ENCODE data around the gene IKZF3. TPM values are rescaled to one million over a fixed set of nuclear protein-coding genes. Genes with fewer than 3 reads are reported as not detected.

IKZF3 gene
- total and polyA plus RNA-seq, 10 of the 15 experiments (the other 5 are each of a cell fraction or from before 2014, with no cell fraction given): 5.5 to 98.2 (median 47.6) TPM

DNA sequence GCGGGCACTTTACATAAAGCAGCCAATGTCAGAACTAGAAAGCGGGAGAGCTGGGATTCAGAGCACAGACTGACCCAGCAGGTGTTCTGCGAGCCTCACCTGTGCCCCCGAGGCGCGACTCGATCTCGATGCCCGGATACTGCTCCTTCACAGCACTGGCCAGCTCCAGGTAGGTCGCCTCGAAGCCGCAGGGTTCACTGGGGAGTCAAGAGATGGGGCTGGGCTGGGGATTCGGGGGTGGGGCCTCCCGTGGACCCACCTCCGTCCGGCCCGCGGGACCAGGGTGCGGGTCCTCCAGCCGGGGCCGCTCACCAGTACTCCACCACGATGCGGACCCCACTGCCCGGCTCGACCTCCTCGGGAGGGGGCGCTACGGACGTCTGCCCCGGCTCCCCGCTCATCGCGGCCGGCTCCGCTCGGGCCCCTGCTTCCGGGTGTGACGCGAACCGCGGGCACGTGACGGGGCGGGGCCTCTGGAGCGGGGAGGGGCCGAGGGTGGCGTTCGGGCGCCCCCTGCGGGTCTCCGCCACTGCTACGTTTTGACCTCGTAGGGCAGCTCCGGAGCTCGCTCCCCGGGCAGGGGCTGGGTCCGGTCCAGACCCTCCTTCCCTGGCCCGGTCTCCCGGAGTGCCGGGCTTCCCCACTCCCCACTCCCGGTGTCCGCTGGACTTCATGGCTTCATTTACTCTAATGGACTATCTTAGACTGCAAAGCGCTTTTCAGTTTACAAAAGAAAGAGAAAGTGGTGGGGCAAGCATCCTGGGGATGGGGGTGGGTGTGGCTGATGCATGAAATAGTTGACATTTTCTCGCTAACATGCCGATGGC lies 133.8 kb downstream of the IKZF3 start, which contains the start of gene MIEN1 (continued):
- no peak for TF ChIP-seq ASH2L (IDR thresholded peaks at IDR 0.05; ENCODE audit: borderline replicate concordance, low read depth)
- TF ChIP-seq ZNF207 (IDR thresholded peaks at IDR 0.05; ENCODE audit: borderline replicate concordance): peak; percentile 31; the same call in 1 of the 2 replicates
- no peak for TF ChIP-seq MYB (IDR thresholded peaks at IDR 0.05; ENCODE audit: borderline replicate concordance, low read depth, low read length)
- peak; percentile 62 for TF ChIP-seq IKZF1 (conservative IDR thresholded peaks at IDR 0.05)
- 0 out of 2 replicates have a peak, but pooled peaks have one; percentile 34 for TF ChIP-seq ZSCAN29 (IDR thresholded peaks at IDR 0.05)
- no peak for TF ChIP-seq ETV6 (conservative IDR thresholded peaks at IDR 0.05 in 1 of 2, IDR thresholded peaks at IDR 0.05 in 1 of 2; ENCODE audit: borderline replicate concordance in 1 of 2, low read depth in 1 of 2)
- peak; percentile 80; the same call in 1 of the 2 replicates for TF ChIP-seq POLR2AphosphoS5 (IDR thresholded peaks at IDR 0.05; ENCODE audit: low read length)
- TF ChIP-seq SMARCA5 (IDR thresholded peaks at IDR 0.05): peak; percentile 73
- TF ChIP-seq GATAD2B (conservative IDR thresholded peaks at IDR 0.05; ENCODE audit: low read depth): peak; percentile 94
- TF ChIP-seq, protein P1, sequence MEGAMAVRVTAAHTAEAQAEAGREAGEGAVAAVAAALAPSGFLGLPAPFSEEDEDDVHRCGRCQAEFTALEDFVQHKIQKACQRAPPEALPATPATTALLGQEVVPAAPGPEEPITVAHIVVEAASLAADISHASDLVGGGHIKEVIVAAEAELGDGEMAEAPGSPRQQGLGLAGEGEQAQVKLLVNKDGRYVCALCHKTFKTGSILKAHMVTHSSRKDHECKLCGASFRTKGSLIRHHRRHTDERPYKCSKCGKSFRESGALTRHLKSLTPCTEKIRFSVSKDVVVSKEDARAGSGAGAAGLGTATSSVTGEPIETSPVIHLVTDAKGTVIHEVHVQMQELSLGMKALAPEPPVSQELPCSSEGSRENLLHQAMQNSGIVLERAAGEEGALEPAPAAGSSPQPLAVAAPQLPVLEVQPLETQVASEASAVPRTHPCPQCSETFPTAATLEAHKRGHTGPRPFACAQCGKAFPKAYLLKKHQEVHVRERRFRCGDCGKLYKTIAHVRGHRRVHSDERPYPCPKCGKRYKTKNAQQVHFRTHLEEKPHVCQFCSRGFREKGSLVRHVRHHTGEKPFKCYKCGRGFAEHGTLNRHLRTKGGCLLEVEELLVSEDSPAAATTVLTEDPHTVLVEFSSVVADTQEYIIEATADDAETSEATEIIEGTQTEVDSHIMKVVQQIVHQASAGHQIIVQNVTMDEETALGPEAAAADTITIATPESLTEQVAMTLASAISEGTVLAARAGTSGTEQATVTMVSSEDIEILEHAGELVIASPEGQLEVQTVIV (IDR thresholded peaks at IDR 0.05; ENCODE audit: borderline replicate concordance, partially characterized antibody): peak; percentile 88
- TF ChIP-seq CHD2 (IDR thresholded peaks at IDR 0.05; ENCODE audit: borderline replicate concordance, low read depth, low read length): no peak; the same call in 1 of the 2 replicates
- TF ChIP-seq CREB1 (IDR thresholded peaks at IDR 0.05; ENCODE audit: low read depth): peak; percentile 92
- TF ChIP-seq MAX (IDR thresholded peaks at IDR 0.05; ENCODE audit: low read depth, low read length): peak; percentile 92
- TF ChIP-seq RAD51 (IDR thresholded peaks at IDR 0.05): peak; percentile 86
- TF ChIP-seq CBFB (IDR thresholded peaks at IDR 0.05; ENCODE audit: low read depth): no peak
- peak; percentile 68 for TF ChIP-seq DPF2 (IDR thresholded peaks at IDR 0.05)
- peak; percentile 49 for TF ChIP-seq SMC3 (IDR thresholded peaks at IDR 0.05; ENCODE audit: borderline replicate concordance, low read length)
- TF ChIP-seq STAT1 (conservative IDR thresholded peaks at IDR 0.05): no peak
- TF ChIP-seq, protein P2, sequence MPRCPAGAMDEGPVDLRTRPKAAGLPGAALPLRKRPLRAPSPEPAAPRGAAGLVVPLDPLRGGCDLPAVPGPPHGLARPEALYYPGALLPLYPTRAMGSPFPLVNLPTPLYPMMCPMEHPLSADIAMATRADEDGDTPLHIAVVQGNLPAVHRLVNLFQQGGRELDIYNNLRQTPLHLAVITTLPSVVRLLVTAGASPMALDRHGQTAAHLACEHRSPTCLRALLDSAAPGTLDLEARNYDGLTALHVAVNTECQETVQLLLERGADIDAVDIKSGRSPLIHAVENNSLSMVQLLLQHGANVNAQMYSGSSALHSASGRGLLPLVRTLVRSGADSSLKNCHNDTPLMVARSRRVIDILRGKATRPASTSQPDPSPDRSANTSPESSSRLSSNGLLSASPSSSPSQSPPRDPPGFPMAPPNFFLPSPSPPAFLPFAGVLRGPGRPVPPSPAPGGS (IDR thresholded peaks at IDR 0.05; ENCODE audit: borderline replicate concordance, insufficient read depth, low read depth, low read length, poor library complexity, severe bottlenecking): no peak
- no peak for TF ChIP-seq CHD1 (IDR thresholded peaks at IDR 0.05; ENCODE audit: low read depth, low read length)
- no peak for TF ChIP-seq EED (IDR thresholded peaks at IDR 0.05; ENCODE audit: low read depth)
- peak; percentile 98 to 99 for TF ChIP-seq BHLHE40 (IDR thresholded peaks at IDR 0.05; ENCODE audit: borderline replicate concordance in 1 of 2, low read depth in 2 of 2, low read length in 1 of 2)
- TF ChIP-seq, protein P3, sequence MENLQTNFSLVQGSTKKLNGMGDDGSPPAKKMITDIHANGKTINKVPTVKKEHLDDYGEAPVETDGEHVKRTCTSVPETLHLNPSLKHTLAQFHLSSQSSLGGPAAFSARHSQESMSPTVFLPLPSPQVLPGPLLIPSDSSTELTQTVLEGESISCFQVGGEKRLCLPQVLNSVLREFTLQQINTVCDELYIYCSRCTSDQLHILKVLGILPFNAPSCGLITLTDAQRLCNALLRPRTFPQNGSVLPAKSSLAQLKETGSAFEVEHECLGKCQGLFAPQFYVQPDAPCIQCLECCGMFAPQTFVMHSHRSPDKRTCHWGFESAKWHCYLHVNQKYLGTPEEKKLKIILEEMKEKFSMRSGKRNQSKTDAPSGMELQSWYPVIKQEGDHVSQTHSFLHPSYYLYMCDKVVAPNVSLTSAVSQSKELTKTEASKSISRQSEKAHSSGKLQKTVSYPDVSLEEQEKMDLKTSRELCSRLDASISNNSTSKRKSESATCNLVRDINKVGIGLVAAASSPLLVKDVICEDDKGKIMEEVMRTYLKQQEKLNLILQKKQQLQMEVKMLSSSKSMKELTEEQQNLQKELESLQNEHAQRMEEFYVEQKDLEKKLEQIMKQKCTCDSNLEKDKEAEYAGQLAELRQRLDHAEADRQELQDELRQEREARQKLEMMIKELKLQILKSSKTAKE (IDR thresholded peaks at IDR 0.05; ENCODE audit: low read depth, poor library complexity, severe bottlenecking): no peak
